ENCODE measurements around the gene FANCC. TPM values are rescaled to one million over a fixed set of nuclear protein-coding genes. Genes with fewer than 3 reads are reported as not detected.

The FANCC gene
- total and polyA plus RNA-seq, 2 of the 13 experiments (the other 11 are each of a cell fraction or from before 2014, with no cell fraction given), result 7.4 to 8.6 TPM

DNA sequence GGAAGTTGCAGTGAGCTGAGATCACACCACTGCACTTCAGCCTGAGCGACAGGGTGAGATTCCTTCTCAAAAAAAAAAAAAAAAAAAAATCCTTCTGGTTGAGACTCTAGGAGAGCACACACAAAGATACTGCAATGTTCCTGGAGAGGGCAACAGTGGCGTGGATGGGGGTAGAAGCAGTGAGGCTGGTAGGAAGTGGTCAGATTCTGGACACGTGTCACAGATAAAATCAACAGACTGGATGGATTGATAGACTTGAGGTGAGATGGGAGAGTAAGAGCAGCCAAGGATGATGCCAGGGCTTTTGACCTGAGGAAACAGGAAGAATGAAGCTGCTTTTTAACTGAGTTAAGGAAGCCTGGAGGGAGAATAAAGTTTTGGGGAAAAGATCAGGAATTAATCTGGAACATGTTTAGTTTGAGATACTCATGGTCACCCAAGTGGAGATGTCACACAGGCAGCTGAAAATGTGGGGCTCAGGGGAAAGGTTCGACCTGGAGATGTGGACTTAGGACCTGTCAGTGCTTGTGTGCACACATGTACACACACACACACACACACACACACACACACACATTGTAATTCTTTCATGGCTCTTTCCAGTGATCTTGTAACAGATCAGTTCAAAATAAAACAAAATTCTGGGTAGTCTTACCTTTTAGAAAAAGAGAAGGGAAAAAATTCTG, 88.1 kb downstream of the FANCC start (continued):
- TF ChIP-seq ZNF121 (CRISPR knock-in tag; IDR thresholded peaks at IDR 0.05) (no peak), YEATS2 (CRISPR knock-in tag; IDR thresholded peaks at IDR 0.05; ENCODE audit: borderline replicate concordance) (no peak), HNF4A (CRISPR knock-in tag; IDR thresholded peaks at IDR 0.05) (peak; percentile 81), PAXIP1 (CRISPR knock-in tag; conservative IDR thresholded peaks at IDR 0.05) (peak; percentile 49; the same call in 1 of the 2 replicates), LCORL (IDR thresholded peaks at IDR 0.05) (no peak), LCORL (CRISPR knock-in tag; IDR thresholded peaks at IDR 0.05) (no peak), FOXA3 (CRISPR knock-in tag; IDR thresholded peaks at IDR 0.05) (peak; percentile 35; the same call in 1 of the 2 replicates), ZNF607 (CRISPR knock-in tag; IDR thresholded peaks at IDR 0.05; ENCODE audit: borderline replicate concordance) (peak; percentile 28; the same call in 1 of the 2 replicates), ZNF646 (CRISPR knock-in tag; IDR thresholded peaks at IDR 0.05) (peak; percentile 83)
- TF ChIP-seq, protein P1, sequence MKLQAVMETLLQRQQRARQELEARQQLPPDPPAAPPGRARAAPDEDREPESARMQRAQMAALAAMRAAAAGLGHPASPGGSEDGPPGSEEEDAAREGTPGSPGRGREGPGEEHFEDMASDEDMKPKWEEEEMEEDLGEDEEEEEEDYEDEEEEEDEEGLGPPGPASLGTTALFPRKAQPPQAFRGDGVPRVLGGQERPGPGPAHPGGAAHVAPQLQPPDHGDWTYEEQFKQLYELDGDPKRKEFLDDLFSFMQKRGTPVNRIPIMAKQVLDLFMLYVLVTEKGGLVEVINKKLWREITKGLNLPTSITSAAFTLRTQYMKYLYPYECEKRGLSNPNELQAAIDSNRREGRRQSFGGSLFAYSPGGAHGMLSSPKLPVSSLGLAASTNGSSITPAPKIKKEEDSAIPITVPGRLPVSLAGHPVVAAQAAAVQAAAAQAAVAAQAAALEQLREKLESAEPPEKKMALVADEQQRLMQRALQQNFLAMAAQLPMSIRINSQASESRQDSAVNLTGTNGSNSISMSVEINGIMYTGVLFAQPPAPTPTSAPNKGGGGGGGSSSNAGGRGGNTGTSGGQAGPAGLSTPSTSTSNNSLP (IDR thresholded peaks at IDR 0.05; ENCODE audit: low read depth, low read length), result peak; percentile 36; the same call in 1 of the 2 replicates
- TF ChIP-seq, protein P2, sequence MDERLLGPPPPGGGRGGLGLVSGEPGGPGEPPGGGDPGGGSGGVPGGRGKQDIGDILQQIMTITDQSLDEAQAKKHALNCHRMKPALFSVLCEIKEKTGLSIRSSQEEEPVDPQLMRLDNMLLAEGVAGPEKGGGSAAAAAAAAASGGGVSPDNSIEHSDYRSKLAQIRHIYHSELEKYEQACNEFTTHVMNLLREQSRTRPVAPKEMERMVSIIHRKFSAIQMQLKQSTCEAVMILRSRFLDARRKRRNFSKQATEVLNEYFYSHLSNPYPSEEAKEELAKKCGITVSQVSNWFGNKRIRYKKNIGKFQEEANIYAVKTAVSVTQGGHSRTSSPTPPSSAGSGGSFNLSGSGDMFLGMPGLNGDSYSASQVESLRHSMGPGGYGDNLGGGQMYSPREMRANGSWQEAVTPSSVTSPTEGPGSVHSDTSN (CRISPR knock-in tag; IDR thresholded peaks at IDR 0.05), result 0 out of 2 replicates have a peak, but pooled peaks have one; percentile 43
